SIG-M5 treated with dmso at 0.1 percent for 504 hours (cell line): Measurements from ENCODE around the gene GAB1.

Source experiments
- DNase-seq: peaks from one replicate; lab custom pipeline; 2025; ENCODE audit not compliant: unreplicated experiment; lab: John Stamatoyannopoulos, UW

GAB1 gene

GRCh38 chr4:143336781-143337599 lies at the start of gene GAB1:
TSS of gene GAB1 (plus strand) at chr4:143336876. CDS start at chr4:143337189, 313 bp downstream.
- DNase-seq = peak; percentile 23

GRCh38 chr4:143287572-143287923 lies 49.1 kb upstream of the GAB1 start:
- DNase-seq = no peak

DNA sequence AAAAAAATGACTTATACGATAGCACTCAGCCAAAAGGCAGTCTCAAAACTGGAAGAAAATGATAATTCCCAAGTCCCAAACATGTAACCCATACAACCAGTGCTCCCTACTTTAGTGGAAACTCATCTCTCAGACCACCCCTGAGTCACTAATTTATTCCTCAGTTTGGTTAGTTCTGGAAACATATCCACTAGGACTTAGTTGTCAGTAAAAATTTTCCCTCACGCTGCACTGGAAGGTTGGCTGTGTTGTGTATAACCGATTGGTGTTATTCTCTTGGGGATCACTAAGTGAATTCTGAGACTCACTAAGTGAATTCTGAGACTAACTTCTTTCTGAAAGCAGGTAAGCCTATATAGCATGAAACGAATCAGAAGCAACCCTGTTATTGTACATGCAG lies 48.5 kb upstream of the GAB1 start:
- no peak for DNase-seq

GRCh38 chr4:143289370-143289769 lies 47.3 kb upstream of the GAB1 start:
- no peak for DNase-seq

- DNase-seq = no peak
These were observed 45.4 kb upstream of the GAB1 start for GRCh38 chr4:143291314-143291713.

DNA sequence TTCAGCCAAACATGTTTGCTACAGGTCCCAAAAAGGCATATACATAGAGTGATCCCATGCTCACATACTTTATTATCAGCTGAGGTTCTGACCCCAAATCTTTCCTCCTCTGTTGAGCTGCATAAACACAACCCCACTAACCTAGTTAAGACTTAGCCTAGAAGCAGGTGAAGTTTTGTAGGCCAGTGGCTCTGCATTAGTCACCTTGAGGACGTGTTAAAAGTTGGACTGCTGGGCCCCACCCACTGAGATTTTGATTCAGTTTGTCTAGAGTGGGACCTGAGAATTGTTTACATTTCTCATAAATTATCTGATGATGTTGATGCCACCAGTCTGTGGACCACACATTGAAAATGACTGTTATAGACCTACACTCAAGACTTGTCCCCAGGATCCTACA lies 43.8 kb upstream of the GAB1 start:
- DNase-seq = no peak

DNA sequence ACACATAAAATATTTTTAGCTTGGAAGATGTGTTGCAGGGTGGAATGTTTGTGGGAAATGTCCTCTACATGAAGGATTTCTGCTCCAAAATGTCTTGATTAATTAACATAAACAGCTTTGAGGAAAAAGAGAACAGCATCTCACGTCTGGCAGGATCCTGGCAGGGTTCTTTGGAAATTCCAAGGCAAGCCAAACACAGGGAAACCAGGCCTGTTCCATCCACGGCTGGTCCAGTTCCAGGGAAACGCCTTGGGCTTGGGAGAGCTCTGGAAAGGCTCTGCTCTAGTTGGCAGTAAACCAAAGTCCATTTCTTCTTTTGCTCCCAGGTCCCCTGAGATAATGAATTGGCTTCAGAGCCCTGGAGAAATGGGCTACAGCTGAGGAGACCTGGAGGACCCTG lies 42.4 kb upstream of the GAB1 start:
- DNase-seq = no peak

GRCh38 chr4:143294710-143295275 lies 41.9 kb upstream of the GAB1 start:
- DNase-seq = no peak

- DNase-seq = no peak
These were observed 40.1 kb upstream of the GAB1 start for GRCh38 chr4:143296397-143297067.

DNA sequence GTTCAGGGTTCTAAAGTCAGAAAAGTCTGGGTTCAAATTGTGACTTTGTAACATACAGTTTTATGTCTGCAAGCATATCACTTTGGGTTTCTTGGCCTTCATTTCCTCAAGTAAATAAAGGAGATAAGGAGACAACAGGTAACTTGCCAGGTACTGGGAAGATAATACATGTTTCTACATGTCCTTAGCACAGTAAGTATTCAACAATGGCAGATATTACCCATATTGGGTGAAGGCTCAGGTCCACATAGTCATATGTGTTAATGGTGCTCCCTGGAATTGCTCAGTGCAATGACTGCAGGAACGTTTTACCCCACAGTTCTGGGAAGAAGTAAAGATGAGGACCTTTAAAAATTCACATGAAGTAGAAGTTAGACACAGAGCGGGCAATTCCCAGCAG lies 35.8 kb upstream of the GAB1 start:
- no peak for DNase-seq

DNA sequence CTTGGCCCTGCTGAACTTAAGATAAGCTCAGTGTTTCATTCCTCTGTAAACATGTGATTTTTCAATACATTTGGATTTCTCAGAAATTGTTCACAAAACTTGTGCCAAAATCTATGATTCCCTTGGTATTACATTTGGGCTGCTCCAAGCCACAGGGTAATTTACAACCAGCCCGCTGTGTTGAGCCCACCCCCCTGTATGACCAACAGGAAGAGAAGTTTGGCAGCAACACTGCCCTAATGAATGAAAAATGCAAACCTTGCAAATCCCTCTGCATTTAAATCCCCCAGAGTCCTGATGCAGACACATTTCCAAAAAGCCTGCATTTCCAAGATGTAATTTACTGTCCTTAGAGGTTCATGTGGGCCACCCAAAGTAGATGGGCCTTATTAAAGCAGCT lies 34.1 kb upstream of the GAB1 start:
- DNase-seq = no peak

DNA sequence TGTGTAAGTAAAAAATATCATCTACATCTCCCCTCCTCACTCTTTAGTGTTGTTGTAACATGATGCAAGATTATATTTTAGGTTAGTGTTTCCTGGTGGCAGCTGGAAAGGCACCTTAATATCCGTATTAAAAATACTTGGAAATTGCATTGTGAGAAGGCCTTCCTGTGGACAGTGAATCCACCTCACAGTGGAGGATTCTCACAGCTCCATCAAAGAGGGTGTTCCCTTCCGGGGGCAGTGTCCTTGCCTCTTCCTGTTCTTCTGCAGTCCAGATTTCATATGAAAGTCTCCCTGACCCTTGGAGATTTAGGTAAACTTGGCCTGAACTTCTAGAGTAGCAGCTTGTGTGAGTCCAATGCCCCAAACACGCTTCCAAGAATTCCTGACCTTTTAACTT lies 29.9 kb upstream of the GAB1 start:
- DNase-seq = no peak

DNA sequence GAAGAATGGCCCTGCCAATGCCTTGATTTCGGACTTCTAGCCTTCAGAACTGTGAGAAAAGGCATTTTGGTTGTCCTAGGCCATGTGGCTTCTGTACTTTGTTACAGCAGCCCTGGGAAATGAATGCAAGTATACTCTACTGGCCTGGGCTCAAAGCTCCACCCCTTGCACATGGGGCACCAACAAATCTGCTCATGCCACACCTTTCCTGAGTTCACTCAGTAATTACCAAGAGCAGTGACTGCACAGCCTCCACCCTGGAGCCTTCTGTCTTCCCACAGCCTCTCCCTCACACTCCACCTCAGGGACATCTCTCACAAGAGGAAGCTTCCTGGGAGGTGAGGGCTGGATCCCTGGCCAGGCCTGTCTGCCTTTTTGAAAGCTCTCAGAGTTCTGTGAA lies 29.1 kb upstream of the GAB1 start:
- DNase-seq = no peak

DNA sequence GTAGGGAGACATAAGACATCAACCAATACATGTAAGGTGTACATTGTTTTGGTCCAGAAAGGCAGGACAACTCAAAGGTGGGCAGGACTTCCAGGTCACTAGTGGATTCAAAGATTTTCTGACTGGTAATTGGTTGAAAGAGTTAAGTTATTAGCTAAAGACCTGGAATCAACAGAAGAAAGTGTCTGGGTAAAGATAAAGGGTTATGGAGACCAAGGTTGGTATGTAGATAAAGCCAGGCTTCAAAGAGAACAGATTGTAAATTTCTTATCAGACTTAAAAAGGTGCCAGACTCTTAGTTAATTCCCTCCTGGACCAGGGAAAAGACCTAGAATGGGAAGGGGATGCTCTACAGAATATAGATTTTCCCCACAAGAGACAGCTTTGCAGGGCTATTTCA lies 28.3 kb upstream of the GAB1 start:
- DNase-seq = no peak

GRCh38 chr4:143311924-143312323 lies 24.8 kb upstream of the GAB1 start:
- DNase-seq = no peak

- DNase-seq = no peak
These were observed 23.2 kb upstream of the GAB1 start for GRCh38 chr4:143313521-143313920.

GRCh38 chr4:143313996-143314395 lies 22.7 kb upstream of the GAB1 start:
- DNase-seq = no peak

- DNase-seq = no peak
These were observed 16.6 kb upstream of the GAB1 start for GRCh38 chr4:143320113-143320512.

DNA sequence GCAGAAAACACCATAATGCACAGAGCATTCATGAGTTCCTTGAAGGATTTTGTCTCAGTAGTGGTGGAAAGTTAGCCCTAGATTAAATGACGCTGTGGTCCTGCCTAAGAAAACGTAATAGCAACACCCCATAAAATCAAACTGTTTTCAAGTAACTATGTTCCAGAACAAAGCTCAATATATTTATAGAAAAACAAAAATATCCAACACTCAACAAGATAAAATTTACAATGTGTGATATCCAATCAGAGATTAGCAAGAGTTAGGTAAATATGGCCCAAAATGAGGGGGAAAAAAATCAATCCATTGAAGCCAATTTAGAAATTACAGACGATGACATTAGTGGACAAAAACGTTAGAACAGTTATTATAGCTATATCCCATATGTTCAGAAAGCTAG lies 9.9 kb upstream of the GAB1 start:
- no peak for DNase-seq

DNA sequence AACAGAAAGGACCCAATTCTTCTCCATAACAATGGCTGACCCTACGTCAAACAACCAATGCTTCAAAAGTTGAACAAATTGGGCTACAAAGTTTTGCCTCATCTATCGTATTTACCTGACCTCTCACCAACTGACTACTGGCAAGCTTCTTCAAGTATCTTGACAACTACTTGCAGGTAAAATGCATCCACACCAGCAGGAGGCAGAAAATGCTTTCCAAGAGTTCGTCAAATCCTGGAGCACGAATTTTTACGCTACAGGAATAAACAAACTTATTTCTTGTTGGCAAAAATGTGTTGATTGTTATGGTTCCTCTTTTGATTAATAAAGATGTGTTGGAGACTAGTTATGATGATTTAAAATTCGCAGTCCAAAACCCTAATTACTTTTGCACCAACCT lies 6.7 kb upstream of the GAB1 start:
- DNase-seq = no peak

- DNase-seq = peak; percentile 72
These were observed 496 bp upstream of the GAB1 start for GRCh38 chr4:143335979-143336780.
